ENCODE results near the gene SF3B2.
"Not testable (repeated sequence)": the region's sequence is repeated elsewhere in the genome, so short reads cannot be mapped to it uniquely, and the experiment has no call there.

The SF3B2 gene

DNA sequence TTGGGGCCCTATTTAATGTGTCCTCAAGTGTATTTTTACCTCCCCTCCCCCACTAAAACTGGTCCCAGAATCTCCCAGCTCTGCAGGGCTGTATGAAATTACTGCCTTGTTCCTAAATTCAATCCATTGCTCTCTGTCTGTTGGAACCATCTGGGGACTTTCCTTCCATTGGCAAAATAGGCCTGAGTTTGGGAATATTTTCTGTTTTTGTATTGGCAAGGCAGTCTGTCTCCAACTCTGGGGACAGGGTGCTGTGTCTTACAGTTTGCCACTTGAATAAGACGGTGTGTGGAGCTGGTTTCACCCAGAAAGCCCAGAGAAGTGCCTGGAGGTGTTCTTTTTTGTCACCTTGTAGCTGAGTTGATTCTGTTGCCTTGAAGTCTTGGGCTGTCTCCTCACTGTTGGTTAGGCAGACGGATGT, 19.2 kb downstream of the SF3B2 start:
- no peak for DNase-seq (ENCODE audit: low read depth in 2 of 2)

DNA sequence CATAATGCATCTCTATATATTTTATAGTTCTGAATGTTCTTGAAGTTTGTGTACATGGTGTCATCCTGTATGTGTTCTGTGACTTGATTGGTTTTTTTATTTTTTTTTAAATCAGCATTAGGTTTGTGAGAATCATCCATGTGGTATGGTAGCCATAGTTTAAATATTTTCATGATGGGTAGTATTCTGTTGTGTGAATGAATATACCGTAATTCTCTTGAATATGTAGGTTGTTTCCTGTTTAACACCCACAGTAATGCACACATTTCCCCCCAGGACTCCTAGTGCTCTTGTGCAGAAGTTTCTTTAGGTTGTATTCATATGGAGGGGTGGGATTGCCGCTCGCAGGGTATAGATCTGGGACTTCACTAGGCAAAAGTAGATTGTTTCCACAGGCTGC, 19.9 kb downstream of the SF3B2 start:
- DNase-seq (ENCODE audit: low read depth in 2 of 2), result no peak

DNA sequence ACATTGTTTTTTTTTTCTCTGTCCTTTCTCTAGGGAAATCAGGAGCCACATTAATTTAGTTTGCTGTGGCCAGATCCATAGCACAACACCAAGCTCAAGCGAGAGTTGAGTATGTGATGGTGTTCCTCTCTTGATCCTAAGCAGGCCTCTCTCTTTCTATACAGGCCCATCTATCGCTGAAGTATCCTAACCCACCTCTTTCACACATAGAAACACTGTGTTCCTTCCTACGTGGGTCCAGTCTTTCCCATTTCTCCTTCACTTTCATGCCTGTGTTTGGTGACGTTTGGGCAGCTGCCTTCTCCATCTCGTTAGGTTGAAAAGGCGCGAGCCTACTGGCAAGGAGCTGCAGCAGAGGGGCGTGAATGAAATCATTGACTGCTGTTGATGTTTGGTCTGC, 20.4 kb downstream of the SF3B2 start:
- DNase-seq (ENCODE audit: low read depth in 2 of 2), result no peak

DNA sequence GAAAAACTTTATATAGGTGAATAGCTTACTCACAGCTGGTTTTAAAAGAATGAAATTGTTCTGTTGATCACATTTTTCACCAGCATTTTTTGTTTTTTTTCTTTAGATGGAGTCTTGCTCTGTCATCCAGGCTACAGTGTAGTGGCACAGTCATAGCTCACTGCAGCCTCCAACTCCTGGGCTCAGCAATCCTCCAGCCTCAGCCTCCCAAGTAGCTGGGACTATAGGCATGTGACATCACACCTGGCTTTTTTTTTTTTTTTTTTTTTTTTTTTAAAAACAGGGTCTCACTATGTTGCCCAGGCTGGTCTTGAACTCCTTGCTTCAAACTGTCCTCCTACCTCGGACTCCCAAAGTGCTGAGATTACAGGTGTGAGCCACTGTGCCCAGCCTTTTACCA, 21.5 kb downstream of the SF3B2 start:
- DNase-seq (ENCODE audit: low read depth in 2 of 2), result no peak

DNA sequence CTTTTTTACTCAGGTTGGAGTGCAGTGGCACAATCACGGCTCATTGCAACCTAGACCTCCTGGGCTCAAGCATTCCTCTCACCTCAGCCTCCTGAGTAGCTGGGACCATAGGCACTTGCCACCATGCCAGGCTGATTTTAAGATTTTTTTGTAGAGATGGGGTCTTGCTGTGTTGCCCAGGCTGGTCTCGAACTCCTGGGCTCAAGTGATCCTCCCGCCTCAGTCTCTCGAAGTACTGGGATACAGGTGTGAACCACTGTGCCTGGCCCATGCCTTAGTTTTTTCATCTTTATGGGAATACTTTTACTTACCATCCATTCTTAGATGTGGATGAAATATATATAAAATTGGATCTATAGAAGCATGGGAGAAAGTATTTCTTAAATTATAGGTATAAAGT, 23.1 kb downstream of the SF3B2 start:
- no peak for DNase-seq (ENCODE audit: low read depth in 2 of 2)

DNA sequence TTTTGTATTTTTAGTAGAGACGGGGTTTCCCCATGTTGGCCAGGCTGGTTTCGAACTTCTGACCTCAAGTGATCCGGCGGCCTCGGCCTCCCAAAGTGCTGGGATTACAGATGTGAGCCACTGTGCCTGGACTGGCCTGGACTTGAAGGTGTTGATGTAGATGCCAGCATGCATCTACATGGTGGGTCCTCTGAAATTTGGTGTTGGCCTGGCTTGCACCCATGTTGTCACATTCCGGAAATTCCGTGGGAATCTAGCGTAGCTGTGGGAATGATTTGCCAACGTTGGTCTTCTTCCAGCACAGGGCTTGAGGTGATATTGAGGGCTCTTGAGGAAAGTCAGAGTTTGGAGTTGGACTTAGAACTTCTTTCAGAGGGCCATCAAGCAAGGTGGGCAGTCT, 24.4 kb downstream of the SF3B2 start:
- DNase-seq (ENCODE audit: low read depth in 2 of 2), result no peak

DNA sequence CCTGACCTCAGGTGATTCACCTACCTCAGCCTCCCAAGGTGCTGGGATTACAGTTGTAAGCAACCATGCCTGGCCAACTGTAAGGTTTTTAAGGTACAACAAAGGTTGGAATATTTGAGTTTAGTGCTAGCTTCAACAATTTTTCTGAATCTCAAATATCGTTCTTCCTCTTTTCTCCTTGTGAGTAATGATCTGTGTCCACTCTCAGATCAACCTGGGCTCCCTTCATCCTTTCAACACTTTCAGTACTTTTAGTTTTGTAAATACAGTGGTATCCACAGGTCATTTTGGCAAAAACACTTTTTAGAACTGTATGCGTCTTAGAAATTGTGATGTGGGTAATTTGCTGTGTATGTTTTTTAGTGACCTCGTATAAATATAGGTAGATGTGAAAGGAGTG, 25.8 kb downstream of the SF3B2 start:
- no peak for DNase-seq (ENCODE audit: low read depth in 2 of 2)

DNA sequence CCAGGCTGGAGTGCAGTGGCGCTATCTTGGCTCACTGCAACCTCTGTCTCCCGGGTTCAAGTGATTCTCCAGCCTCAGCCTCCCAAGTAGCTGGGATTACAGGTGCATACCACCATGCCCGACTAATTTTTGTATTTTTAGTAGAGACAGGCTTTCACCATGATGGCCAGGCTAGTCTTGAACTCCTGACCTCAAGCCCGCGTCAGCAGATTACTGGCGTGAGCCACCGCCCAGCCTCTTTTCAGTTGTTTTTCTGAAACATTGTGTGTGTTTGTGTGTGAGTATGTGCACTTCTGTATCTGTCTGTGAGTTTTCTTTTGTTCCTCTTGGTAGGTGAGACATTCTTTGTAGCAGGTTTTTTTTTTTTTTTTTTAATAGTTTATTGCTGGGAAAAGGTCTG, 26.8 kb downstream of the SF3B2 start:
- DNase-seq (ENCODE audit: low read depth in 2 of 2), result not testable (repeated sequence)

DNA sequence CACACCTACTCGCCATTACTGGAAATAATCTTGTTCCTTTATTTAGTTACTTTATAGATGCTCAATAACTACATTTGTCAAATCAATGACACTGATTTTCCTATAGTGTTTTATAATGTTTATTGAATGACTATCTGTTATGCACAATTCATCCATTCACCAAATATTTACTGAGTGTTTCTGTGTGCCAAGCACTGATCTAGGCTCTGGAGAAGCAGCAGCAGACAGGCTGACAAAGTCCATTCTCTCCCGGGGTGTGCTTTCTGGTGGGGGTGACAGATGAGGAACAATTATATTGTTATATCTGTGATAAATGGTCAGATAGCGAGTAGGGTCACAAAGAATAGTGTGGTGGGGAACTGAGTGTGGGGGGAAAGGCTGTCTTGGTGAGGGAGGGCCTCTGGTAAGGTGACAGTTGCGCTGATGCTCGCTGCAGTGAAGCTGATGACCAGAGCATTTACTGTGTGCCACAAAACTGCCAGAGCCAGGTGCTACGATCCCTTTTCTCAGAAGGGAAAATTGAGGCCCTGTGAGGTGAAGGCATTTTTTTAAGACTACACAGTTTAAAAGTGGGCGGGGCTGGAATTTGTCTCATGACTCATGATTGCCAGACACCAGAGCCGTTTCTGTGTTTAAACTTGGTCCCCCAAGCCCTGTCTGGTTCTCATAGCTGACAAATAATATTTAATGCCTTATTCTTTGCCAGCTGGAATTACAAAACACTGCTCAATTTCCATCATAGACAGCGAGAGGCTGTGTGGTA, 28.1 kb downstream of the SF3B2 start:
- peak; percentile 48 to 49 for DNase-seq (ENCODE audit: low read depth in 2 of 2)

DNA sequence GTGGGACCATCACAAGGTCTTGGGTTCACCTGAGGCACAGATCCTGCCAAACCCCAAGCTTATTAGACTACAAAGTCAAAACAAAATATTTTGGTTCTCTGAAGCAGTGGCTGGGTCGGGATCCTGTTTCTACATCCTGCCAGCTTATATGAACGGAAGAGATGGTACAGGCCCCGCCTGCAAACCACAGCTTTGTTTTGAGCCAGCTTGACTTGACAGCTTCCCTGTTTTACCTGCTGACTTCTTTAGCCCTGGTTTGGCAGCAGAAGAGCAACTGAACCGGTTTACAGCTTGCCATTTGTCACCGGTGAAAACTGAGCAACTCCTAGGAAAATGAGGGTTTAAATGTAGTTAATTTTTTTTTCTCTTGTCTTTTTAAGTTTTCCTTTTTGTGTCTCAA, 29.3 kb downstream of the SF3B2 start:
- DNase-seq (ENCODE audit: low read depth in 2 of 2), result peak in 1 of 2 donors; percentile 51

DNA sequence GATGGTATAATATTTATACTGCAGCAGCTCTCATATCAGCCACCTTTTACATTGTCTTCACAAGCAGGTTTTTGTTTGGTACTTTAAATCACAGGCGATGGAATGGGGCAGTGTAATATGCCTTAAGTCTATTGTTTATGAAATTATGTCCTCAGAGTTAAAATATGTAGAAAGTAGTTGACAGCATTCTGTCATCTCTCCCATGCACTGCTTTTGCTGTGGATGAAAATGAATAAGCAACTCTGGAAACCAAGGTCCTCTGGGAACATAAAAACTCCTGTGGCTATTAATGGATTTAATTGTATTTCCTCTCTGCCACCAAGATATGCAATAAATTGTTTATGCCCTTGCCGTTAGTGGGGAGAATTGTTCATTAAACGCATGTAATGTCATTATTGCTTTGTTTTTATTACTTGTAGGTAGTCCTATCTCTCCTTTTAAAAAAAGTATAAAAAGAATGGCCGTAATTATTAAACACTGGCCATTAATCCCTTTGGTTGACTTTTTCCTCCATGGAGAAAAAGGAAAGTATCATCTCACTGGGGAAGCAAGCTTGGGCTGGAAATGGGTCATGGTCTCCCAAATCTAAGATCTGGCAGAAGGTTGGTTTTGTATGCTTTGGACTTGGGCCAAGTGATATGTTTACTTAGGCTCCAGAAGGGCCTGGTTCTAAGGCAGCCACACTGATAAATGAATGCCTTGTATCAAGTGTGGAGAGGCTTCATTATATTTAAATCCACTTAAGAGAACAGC, 31.0 kb downstream of the SF3B2 start:
- no peak for DNase-seq (ENCODE audit: low read depth in 2 of 2)

DNA sequence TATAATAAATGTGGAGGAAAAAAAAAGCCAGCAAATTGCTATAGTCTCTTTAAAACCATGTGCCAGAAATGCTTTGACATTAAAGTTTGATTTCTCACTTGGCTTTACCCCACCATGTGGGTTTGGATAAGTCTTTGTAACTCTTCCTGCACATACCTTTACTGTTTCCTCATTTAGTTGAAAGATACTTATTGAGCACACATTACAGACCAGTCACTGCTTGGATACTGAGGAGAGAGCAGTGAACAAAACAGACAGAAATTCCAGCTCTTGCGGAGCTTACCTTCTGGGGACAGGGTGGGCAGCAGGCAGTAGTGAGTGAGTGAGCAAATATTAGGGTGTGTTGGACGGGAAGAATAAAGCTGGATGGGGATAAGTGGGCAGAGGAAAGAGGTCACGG, 31.6 kb downstream of the SF3B2 start:
- no peak for DNase-seq (ENCODE audit: low read depth in 2 of 2)

DNA sequence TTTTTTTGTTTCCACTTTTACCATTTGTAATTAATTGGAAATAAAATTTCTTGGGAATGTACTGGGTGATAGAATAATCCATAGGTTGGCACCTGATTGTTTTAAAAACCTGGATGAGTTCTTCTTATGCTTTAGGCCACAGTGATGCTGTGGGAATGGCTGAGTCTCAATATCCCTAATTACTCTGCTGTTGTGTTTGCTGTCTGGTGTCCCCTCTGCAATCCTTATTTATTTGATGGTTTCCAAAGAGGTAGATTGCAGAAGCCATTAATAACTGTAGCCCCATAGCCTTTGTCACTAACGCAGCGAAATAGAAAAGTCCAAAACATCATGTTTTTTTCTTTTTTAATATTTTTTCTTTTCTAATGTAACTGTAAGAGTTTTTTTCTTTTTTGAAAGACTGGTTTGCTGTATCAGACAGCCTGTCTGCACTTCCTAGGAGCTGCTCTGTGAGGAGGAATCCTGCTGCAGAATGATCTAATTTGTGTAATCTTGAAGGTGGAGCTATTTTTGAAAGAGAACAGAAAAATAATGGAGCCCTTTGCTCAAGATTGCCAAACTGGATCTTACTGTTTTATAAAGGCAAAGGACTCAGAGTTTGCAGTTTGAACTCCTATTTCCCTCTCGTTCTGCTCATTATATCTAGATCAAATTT, 32.8 kb downstream of the SF3B2 start:
- DNase-seq (ENCODE audit: low read depth in 2 of 2), result no peak

DNA sequence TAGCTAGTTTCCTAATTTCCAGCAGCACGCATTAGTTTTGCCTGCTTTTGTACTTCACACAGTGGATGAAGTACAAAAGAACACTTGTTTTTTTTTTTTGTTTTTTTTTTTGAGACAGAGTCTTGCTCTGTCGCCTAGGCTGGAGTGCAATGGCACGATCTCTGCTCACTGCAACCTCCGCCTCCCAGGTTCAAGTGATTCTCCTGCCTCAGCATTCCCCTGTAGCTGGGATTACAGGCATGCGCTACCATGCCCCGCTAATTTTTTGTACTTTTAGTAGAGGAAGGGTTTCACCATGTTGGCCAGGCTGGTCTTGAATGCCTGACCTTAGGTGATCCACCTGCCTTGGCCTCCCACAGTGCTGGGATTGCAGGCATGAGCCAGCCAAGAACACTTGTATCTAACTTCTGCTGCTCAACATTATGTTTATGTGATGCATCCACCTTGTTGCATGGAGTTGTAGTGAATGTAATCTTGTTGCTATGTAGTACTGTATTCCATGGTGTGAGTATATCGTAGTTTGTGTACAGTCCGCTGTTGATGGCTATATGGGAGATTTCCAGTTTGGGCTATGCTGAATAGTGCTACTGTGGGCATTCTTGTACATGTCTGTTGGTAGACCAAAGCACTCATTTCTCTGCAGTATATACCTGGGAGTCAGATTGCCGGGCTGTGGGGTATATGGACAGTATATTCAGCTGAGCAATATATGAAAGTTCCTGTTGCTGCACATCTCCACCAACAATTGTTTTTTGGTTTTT, 35.2 kb downstream of the SF3B2 start:
- no peak for DNase-seq (ENCODE audit: low read depth in 2 of 2)

DNA sequence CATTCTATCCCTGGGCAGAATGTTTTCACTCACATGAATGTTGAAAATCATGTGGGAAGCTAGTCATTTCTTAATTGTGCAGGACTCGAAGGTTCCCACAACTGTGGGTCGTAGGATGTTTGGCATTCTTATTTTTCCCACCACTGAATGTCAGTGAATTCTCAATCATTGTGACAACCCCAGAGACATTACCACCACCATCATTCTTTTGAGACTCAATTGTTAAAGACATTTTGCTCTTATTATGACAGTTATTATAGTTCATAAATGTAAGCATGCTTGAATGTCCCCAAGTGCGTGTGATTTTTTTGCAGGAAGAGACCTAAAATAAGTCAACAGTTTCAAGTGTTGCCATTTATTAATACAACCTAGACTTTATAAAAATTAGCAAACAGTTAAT, 36.9 kb downstream of the SF3B2 start:
- no peak for DNase-seq (ENCODE audit: low read depth in 2 of 2)

DNA sequence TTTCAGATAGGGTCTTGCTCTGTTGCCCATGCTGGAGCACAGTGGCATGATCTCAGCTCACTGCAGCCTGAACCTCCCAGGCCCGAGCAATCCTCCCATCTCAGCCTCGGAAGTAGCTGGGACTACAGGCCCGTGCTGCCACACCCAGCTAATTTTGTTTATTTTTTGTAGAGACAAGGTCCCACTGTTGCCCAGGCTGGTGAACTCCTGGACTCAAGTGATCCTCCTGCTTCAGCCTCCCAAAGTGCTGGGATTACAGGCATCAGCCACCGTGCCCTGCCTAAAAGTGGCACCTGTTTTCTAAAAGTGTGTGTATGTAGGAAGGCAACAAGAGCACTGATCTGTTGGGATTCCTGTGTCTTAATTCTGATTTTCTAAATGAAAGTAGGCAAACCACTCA, 38.1 kb downstream of the SF3B2 start:
- DNase-seq (ENCODE audit: low read depth in 2 of 2), result no peak

DNA sequence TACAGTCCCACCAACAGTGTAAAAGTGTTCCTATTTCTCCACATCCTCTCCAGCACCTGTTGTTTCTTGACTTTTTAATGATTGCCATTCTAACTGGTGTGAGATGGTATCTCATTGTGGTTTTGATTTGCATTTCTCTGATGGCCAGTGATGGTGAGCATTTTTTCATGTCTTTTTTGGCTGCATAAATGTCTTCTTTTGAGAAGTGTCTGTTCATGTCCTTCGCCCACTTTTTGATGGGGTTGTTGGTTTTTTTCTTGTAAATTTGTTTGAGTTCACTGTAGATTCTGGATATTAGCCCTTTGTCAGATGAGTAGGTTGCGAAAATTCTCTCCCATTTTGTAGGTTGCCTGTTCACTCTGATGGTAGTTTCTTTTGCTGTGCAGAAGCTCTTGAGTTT, 40.0 kb downstream of the SF3B2 start:
- DNase-seq (ENCODE audit: low read depth in 2 of 2), result not testable (repeated sequence)

DNA sequence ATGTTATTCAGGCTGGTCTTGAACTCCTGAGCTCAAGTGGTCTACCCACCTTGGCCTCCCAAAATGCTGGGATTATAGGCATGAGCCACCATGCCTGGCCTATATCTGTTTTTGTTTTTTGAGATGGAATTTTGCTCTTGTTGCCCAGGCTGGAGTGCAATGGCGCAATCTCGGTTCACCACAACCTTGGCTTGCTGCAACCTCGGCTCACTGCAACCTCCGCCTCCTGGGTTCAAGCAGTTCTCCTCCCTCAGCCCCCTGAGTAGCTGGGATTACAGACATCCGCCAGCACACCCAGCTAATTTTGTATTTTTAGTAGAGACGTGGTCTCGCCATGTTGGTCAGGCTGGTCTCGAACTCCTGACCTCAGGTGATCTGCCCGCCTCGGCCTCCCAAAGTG, 47.6 kb downstream of the SF3B2 start:
- DNase-seq (ENCODE audit: low read depth in 2 of 2), result not testable (repeated sequence)

DNA sequence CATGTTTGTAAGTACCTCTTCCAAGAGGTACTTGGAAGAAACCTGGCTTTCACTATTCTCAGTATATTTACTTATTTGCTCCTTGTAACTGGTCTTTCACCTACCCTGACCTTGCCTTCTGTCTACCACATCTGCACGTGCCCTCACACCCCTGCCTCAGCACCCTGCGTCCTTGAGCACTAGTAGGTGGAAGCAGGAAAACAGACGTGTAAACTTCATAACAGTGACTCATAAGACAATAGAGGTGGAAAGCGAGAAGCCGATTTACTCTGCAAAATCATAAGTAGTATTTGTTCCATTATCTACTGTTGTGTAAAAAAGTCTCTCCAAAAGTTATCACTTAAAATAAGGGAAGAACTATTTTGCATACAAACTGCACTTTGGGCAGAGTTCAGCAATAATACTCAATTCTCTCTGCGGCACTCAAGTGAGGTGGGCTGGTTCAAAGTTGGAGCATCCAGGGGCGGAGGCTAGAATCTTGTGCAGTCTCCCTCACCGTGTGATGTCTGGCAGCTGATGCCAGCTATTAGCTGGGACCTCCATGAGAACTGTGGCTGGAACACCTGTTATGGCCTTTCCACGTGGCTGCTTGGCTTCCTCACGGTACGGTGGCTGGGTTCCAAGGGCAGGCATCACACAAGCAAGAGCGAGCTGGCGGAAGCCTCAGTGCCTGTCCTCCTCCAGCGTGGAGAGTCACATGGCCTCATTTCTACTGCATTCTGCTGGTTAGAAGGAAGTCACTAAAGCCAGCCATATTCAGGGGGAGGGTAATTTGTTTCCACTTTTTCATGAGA, 48.3 kb downstream of the SF3B2 start:
- DNase-seq (ENCODE audit: low read depth in 2 of 2), result peak; percentile 30 to 35

DNA sequence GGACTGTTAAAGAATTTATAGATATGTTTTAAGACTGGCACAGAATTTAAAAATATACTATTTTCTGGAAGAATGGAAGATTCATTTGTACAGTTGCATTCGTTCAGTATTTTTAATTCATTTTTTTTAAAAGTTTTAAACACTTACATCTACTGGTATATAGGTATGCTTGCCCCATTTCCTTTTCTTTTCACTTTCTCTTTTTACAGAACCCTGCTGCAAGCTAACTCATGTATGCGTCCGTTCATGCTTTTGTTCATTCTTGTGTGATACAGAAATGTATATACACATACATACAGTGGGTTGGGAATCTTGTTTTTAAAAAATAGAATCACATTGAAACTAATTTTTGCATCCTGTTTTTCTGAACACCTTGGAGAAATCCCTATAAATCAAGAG, 48.9 kb downstream of the SF3B2 start:
- DNase-seq (ENCODE audit: low read depth in 2 of 2), result no peak

DNA sequence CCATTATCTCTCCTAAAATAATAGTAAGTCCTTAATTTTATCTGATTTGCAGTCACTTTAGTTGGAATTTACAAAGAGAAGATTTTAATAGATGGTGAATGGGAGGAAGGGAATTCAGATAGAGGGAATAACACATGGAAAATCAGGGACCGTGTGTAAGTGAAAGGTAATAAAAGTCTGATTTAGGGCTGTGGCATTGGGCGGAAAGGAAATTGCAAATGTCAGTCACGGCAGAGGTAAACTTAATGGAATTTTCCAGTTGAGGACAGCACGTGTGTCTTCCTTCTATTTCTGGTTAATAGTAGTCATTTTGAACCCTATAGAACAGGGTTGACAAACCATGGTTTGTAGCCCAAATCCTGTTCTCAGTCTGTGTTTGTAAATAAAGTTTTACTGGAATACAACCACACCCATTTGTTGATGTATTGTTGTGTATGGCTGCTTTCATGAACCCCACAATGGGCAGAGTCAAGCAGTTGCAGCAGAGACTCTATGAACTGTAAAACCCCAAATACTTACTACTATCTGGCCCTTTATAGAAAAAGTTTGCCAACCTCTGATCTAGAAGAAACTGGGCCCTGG, 52.0 kb downstream of the SF3B2 start:
- no peak for DNase-seq (ENCODE audit: low read depth in 2 of 2)
